GM10248 (cell line): ENCODE measurements around the gene PELO.

Experiments used
- CTCF ChIA-PET: fragments of 300-600 bp; sonication (Branson Sonifier 250); formaldehyde crosslinking; extraction: SDS; loops from one replicate; lab custom pipeline; 2021; ENCODE audit warnings: antibody characterized with exemption; lab: Yijun Ruan, JAX
- POLR2A ChIA-PET: fragments of 350-650 bp; sonication (Branson Sonifier 250); formaldehyde crosslinking; extraction: SDS; loops from one replicate; lab custom pipeline; 2020; ENCODE audit warnings: antibody characterized with exemption; lab: Yijun Ruan, JAX
- DNase-seq: peaks from one replicate; pipeline ENCODE4 v3.0.0; 2012; ENCODE audit errors: extremely low spot score
- TF ChIP-seq, protein P1 (sequence below): IDR thresholded peaks from 2 replicates; pipeline ENCODE4 v1.5.1; 2012; ENCODE audit warnings: mild to moderate bottlenecking, low read depth; ENCODE audit errors: extremely low read depth, missing control alignments, control extremely low read depth

The PELO gene

DNA sequence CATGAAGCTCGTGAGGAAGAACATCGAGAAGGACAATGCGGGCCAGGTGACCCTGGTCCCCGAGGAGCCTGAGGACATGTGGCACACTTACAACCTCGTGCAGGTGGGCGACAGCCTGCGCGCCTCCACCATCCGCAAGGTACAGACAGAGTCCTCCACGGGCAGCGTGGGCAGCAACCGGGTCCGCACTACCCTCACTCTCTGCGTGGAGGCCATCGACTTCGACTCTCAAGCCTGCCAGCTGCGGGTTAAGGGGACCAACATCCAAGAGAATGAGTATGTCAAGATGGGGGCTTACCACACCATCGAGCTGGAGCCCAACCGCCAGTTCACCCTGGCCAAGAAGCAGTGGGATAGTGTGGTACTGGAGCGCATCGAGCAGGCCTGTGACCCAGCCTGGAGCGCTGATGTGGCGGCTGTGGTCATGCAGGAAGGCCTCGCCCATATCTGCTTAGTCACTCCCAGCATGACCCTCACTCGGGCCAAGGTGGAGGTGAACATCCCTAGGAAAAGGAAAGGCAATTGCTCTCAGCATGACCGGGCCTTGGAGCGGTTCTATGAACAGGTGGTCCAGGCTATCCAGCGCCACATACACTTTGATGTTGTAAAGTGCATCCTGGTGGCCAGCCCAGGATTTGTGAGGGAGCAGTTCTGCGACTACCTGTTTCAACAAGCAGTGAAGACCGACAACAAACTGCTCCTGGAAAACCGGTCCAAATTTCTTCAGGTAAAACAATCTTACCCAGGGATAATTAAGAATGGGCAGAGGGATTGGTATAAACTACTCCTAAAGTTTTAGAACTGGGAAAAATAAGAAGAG, 12.9 kb downstream of the PELO start:
- CTCF ChIA-PET = interaction anchor here (1.1 to 2.8 kb wide), 6 partner anchors 8 to 115 kb away, joined by 3 to 12 read pairs (median 6); no protein-coding TSS in a partner anchor
- TF ChIP-seq, protein P1, sequence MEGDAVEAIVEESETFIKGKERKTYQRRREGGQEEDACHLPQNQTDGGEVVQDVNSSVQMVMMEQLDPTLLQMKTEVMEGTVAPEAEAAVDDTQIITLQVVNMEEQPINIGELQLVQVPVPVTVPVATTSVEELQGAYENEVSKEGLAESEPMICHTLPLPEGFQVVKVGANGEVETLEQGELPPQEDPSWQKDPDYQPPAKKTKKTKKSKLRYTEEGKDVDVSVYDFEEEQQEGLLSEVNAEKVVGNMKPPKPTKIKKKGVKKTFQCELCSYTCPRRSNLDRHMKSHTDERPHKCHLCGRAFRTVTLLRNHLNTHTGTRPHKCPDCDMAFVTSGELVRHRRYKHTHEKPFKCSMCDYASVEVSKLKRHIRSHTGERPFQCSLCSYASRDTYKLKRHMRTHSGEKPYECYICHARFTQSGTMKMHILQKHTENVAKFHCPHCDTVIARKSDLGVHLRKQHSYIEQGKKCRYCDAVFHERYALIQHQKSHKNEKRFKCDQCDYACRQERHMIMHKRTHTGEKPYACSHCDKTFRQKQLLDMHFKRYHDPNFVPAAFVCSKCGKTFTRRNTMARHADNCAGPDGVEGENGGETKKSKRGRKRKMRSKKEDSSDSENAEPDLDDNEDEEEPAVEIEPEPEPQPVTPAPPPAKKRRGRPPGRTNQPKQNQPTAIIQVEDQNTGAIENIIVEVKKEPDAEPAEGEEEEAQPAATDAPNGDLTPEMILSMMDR = no peak
- peak; percentile 25 for DNase-seq
- POLR2A ChIA-PET = interaction anchor here (1.0 kb wide), 1 partner anchor 9 kb away, joined by 3 read pairs; no protein-coding TSS in a partner anchor

GRCh38 chr5:52801329-52801728, 13.6 kb downstream of the PELO start:
- TF ChIP-seq, protein P1 = no peak
- CTCF ChIA-PET = interaction anchor here (0.9 to 2.5 kb wide), 4 partner anchors 9 to 13 kb away, joined by 3 to 6 read pairs (median 4); no protein-coding TSS in a partner anchor
- POLR2A ChIA-PET = no interaction called here

GRCh38 chr5:52802272-52802973, 14.7 kb downstream of the PELO start:
- ChIA-PET POLR2A (no interaction called here), CTCF (interaction anchor here (2.5 kb wide), 1 partner anchor 11 kb away, joined by 6 read pairs; no protein-coding TSS in a partner anchor)
- DNase-seq = no peak
- TF ChIP-seq, protein P1 = no peak

More at GRCh38 chr5:52801329-52801728, 13.6 kb downstream of the PELO start:
- no peak for DNase-seq

GRCh38 chr5:52802974-52803336, 15.2 kb downstream of the PELO start:
- ChIA-PET CTCF (no interaction called here), POLR2A (no interaction called here)
- TF ChIP-seq, protein P1 = no peak
- no peak for DNase-seq

DNA sequence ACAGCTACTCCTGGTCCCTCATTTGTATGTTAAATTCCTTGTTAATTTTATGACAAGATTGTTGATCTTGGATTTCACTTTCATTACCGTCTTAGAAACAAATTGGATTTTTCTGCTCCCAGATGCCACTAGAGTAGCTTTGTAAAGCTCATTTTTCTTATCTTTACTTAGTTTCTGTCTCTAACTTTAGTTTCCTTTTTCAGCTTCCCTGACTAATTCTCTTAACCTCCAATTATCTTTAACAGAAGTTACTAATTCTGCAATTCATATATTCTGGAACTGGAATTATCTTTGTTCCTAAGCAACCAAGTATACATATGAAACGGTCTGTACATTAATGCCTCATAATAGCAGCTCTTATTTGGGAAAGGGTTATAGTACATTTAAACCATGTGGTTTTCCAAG, 16.7 kb downstream of the PELO start:
- POLR2A ChIA-PET = no interaction called here
- CTCF ChIA-PET = interaction anchor here (0.9 to 1.6 kb wide), 4 partner anchors 12 to 29 kb away, joined by 3 to 6 read pairs (median 4); partner anchors contain the start of genes ITGA1 and PELO
- TF ChIP-seq, protein P1 = no peak
- DNase-seq = no peak

- no peak for DNase-seq
- TF ChIP-seq, protein P1 = no peak
- CTCF ChIA-PET = interaction anchor here (0.9 to 1.6 kb wide), 3 partner anchors 12 to 23 kb away, joined by 3 to 6 read pairs (median 4); partner anchors contain the start of genes ITGA1 and PELO
- POLR2A ChIA-PET = no interaction called here
These were observed 17.3 kb downstream of the PELO start for GRCh38 chr5:52804981-52805380.
